HepG2 (cell line): ENCODE data around the gene SCN7A. TPM values are rescaled to one million over a fixed set of nuclear protein-coding genes. Genes with fewer than 3 reads are reported as not detected.
A peak's percentile ranks its signal among the peaks of the same experiment; 100 is the strongest.

Experiments
- BRF2 ChIP-seq: sonication (generic); formaldehyde crosslinking; IDR thresholded peaks from 2 replicates; pipeline ENCODE4 v1.8.1; 2022; ENCODE audit warnings: mild to moderate bottlenecking, missing genetic modification reagents
- CHCHD3 ChIP-seq: sonication (generic); formaldehyde crosslinking; IDR thresholded peaks from 2 replicates; pipeline ENCODE4 v1.8.0; 2022; ENCODE audit warnings: mild to moderate bottlenecking, missing genetic modification reagents, moderate library complexity
- ESRRA ChIP-seq: sonication (generic); formaldehyde crosslinking; IDR thresholded peaks from 2 replicates; pipeline ENCODE4 v1.5.1; 2020; ENCODE audit warnings: mild to moderate bottlenecking, low read depth, missing genetic modification reagents
- MBD4 ChIP-seq: IDR thresholded peaks from 2 replicates; pipeline ENCODE4 v1.6.1; 2012; ENCODE audit warnings: low read length, inconsistent platforms, borderline replicate concordance
- MXD4 ChIP-seq: IDR thresholded peaks from 2 replicates; pipeline ENCODE4 v1.6.1; 2016; ENCODE audit warnings: mild to moderate bottlenecking, missing biosample characterization, missing genetic modification reagents
- PHB2 ChIP-seq: fragments of 450-650 bp; IDR thresholded peaks from 2 replicates; pipeline ENCODE4 v1.6.1; 2018; ENCODE audit not compliant: partially characterized antibody
- PITX1 ChIP-seq: sonication (generic); formaldehyde crosslinking; IDR thresholded peaks from 2 replicates; pipeline ENCODE4 v1.5.1; 2020; ENCODE audit warnings: mild to moderate bottlenecking, missing genetic modification reagents
- THAP8 ChIP-seq: sonication (generic); formaldehyde crosslinking; IDR thresholded peaks from 2 replicates; pipeline ENCODE4 v1.5.1; 2020; ENCODE audit warnings: missing genetic modification reagents, mild to moderate bottlenecking, borderline replicate concordance
- ZBED4 ChIP-seq: sonication (generic); formaldehyde crosslinking; IDR thresholded peaks from 2 replicates; pipeline ENCODE4 v1.4.0; 2020; ENCODE audit warnings: missing genetic modification reagents, borderline replicate concordance
- ZBTB3 ChIP-seq: sonication (generic); formaldehyde crosslinking; IDR thresholded peaks from 2 replicates; pipeline ENCODE4 v1.4.0; 2020; ENCODE audit warnings: low read depth, mild to moderate bottlenecking, moderate library complexity, missing genetic modification reagents, borderline replicate concordance
- ZHX2 ChIP-seq, 2 experiments: sonication (generic) in 1 of 2; formaldehyde crosslinking in 1 of 2; IDR thresholded peaks; 2 replicates each; pipeline versions ENCODE4 v1.6.1 to v1.9.0; 2014 to 2022; ENCODE audit warnings: antibody characterized with exemption in 1 of 2, borderline replicate concordance in 1 of 2, inconsistent platforms in 1 of 2, low read depth in 1 of 2, missing genetic modification reagents in 1 of 2
- ZNF3 ChIP-seq: IDR thresholded peaks from 2 replicates; pipeline ENCODE4 v1.7.0; 2017; ENCODE audit warnings: inconsistent platforms
- ZNF44 ChIP-seq: sonication (generic); formaldehyde crosslinking; IDR thresholded peaks from 2 replicates; pipeline ENCODE4 v1.5.1; 2020; ENCODE audit warnings: mild to moderate bottlenecking, missing genetic modification reagents
- polyA plus RNA-seq, 8 experiments: library from polyadenylated mRNA; depleted of rRNA in 3 of 8; stranded (reverse) in 7 of 8; unstranded in 1 of 8; fragments of >200 nt; fragmentation: Illumina TruSeq in 4 of 8; extraction: Trizol in 4 of 8; gene quantifications; 2 replicates each; pipeline versions ENCODE4 v1.2.1 to v1.2.3, GENCODE V29; 2011 to 2016; ENCODE audit warnings: low read depth in 4 of 8, missing spikeins in 1 of 8, mixed read lengths in 1 of 8; ENCODE audit not compliant: insufficient read depth in 1 of 8
- total RNA-seq, 5 experiments: library from RNA; depleted of rRNA; stranded (reverse); fragments of >200 nt; fragmentation: Illumina TruSeq; extraction: Trizol; gene quantifications; 2 replicates each; pipeline ENCODE4 v1.2.3, GENCODE V29; 2016; ENCODE audit warnings: low read depth in 1 of 5

SCN7A gene
- total and polyA plus RNA-seq, 2 of the 13 experiments (the other 11 are each of a cell fraction or from before 2014, with no cell fraction given), result 0.01 TPM; not detected in 1

GRCh38 chr2:166375195-166375735, 118.8 kb downstream of the SCN7A start (continued):
- TF ChIP-seq ZHX2 (IDR thresholded peaks at IDR 0.05; ENCODE audit: low read depth) (no peak), ZHX2 (CRISPR knock-in tag; IDR thresholded peaks at IDR 0.05; ENCODE audit: borderline replicate concordance) (no peak), PHB2 (no peak), ESRRA (peak; percentile 22; the same call in 1 of the 2 replicates), BRF2 (CRISPR knock-in tag) (no peak), MXD4 (CRISPR knock-in tag) (no peak), ZBED4 (CRISPR knock-in tag) (0 out of 2 replicates have a peak, but pooled peaks have one; percentile 23), THAP8 (CRISPR knock-in tag) (peak; percentile 14; the same call in 1 of the 2 replicates), MBD4 (0 out of 2 replicates have a peak, but pooled peaks have one; percentile 48), ZBTB3 (CRISPR knock-in tag) (no peak), ZNF44 (peak; percentile 14; the same call in 1 of the 2 replicates), CHCHD3 (peak; percentile 79; the same call in 1 of the 2 replicates), ZNF3 (CRISPR knock-in tag) (0 out of 2 replicates have a peak, but pooled peaks have one; percentile 1), PITX1 (CRISPR knock-in tag) (no peak)
